ENCODE results near the gene CALML3.

The CALML3 gene

DNA sequence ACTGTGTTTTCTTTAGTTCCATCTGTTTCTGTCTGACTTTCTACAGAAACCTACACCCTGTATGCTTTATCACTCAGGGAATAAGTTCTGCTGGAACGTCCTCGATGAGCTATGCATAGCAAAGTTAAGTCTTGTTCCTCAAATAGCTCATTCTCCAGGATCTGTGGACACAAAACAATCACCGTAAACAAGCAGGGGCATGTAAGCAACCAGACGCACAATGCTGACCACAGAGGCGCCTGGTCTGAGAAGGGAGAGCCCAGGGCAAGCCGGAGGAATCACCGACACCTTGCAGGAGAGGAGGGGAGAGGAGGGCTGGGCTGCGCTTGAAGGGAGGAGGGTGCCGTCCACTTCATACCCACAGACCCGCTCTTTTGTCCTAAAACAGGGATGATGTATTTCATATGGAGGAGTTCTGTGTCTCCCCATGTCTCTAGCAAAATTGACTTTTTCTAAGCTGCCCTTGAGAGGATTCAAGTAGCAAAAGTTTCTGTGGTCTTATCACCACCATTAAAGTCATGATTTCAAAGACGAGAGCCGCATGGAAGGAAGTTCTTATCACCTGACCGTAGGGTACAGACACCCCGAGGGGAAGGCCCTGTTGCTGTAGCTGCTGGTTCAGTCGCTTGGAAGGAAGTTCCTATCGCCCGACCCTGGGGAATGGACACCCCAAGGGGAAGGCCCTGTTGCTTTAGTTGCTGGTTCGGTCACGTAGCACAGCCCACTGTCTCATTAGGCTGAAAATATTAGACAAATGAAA, 14.3 kb downstream of the CALML3 start:
- no peak for DNase-seq (ENCODE audit: low read depth)

DNA sequence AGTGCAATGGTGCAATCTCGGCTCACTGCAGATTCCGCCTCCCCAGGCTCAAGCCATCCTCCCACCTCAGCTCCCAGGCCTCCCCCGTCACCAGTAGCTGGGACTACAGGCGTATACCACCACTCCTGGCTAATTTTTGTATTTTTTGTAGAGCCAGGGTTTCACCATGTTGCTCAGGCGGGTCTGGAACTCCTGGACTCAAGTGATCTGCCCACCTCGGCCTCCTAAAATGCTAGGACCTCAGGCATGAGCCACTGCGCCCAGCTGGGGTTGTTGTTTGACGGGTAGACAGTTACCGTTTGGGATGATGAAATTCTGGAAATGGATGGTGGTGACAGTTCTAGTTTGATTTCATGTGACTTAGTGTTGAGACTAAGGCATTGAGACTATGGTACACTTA, 15.3 kb downstream of the CALML3 start:
- no peak for DNase-seq (ENCODE audit: low read depth)

- no peak for DNase-seq (ENCODE audit: low read depth)
Observed at GRCh38 chr10:5540891-5541290, 16.1 kb downstream of the CALML3 start.

- DNase-seq (ENCODE audit: low read depth) = no peak
Observed at GRCh38 chr10:5542100-5542499, 17.3 kb downstream of the CALML3 start.

DNA sequence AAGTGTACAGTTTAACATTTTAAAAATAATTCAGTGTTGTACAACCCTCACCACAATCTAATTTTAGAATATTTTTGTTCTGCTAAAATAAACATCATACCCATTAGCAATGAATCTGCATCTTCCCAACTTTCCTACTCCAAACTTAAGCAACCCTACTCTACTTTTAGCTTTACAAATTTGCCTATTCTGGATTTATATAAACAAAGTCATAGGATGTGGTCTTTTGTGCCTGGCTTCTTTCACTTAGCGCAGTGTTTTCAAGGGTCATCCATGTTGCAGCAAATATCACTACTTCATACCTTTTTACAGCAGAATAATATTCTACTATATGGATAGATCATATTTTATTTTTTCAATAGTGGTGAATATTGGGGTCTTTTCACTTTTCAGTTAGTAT, 18.9 kb downstream of the CALML3 start:
- DNase-seq (ENCODE audit: low read depth) = no peak

- no peak for DNase-seq (ENCODE audit: low read depth)
Observed at GRCh38 chr10:5544216-5544805, 19.6 kb downstream of the CALML3 start.

DNA sequence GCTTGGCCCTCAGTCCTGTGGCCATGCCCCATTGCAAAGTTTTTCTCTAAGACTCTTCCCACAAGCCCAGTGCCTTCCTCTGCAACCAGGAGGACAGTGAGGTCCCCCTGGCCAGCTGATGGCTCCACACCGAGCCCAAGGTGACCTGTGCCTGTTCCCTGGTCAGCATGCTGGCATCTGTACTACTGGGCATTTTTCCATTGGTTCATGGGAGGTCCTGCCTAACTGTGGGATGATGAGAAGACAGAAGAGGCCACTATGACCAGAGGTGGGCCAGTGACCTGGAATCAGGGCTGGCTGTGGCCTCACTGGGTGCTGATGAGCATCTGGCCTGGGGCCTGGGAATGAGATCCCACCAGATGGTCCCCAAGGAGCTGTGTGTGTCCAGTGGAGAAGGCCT, 20.2 kb downstream of the CALML3 start:
- no peak for DNase-seq (ENCODE audit: low read depth)

DNA sequence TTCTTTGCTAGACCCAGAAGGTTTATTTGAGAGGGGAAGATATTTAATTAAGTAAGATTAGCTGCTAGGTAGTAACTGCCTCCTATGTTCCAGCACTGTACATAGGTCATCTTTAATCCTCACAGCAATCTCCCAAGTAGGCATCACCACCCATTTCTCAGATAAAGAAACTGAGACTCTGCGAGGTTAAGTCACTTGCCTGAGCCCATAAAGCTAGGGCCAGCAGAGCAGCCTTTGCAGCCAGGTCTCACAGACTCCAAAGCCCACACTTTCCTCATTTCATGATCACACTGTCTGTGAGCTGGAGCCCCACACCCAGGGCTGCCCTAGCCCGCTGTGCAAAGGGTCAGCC, 20.6 kb downstream of the CALML3 start:
- DNase-seq (ENCODE audit: low read depth) = no peak

- no peak for DNase-seq (ENCODE audit: low read depth)
Observed at GRCh38 chr10:5545778-5546710, 21.3 kb downstream of the CALML3 start.

DNA sequence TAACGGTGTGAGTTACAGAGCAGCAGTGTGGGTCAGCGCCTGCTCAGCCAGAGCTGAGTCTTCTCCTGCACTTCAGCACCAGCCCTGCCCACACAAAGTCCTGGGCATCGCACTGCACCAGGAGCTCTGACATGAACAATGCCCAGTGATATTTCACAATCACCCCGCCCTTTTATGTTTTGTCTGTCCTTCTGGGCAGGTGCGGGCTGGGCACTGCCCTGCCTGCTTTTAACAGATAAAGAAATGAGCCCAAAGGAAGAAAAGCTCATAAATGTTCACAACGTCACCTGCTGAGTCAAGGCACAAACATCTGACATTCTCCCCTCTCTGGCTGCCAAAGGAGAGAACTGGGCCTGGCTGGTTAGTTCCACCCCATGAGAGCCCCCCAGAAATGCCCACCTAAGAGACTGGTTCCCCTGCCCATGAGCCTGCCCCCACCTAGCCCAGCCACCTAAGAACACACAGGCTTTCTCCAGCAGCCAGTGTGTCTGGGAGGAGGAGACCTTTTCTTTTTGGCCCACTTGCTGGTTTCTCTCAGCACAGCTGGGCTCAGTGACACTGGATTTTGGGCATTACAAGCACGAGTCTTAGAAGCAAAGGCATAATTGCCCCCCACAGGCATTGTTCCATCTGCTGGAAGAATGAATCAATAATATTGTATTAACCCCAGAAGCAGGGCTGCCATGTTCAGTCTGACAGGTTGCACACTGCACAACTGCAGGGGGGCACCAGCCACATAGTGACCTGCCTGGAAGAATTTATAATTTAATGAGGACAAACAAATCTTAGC, 22.3 kb downstream of the CALML3 start:
- no peak for DNase-seq (ENCODE audit: low read depth)

GRCh38 chr10:5547681-5547930, 22.8 kb downstream of the CALML3 start:
- DNase-seq (ENCODE audit: low read depth) = no peak

- DNase-seq (ENCODE audit: low read depth) = no peak
Observed at GRCh38 chr10:5547931-5548660, 23.3 kb downstream of the CALML3 start.

GRCh38 chr10:5549462-5550249, 24.9 kb downstream of the CALML3 start:
- no peak for DNase-seq (ENCODE audit: low read depth)

- no peak for DNase-seq (ENCODE audit: low read depth)
Observed at GRCh38 chr10:5550250-5550545, 25.4 kb downstream of the CALML3 start.

DNA sequence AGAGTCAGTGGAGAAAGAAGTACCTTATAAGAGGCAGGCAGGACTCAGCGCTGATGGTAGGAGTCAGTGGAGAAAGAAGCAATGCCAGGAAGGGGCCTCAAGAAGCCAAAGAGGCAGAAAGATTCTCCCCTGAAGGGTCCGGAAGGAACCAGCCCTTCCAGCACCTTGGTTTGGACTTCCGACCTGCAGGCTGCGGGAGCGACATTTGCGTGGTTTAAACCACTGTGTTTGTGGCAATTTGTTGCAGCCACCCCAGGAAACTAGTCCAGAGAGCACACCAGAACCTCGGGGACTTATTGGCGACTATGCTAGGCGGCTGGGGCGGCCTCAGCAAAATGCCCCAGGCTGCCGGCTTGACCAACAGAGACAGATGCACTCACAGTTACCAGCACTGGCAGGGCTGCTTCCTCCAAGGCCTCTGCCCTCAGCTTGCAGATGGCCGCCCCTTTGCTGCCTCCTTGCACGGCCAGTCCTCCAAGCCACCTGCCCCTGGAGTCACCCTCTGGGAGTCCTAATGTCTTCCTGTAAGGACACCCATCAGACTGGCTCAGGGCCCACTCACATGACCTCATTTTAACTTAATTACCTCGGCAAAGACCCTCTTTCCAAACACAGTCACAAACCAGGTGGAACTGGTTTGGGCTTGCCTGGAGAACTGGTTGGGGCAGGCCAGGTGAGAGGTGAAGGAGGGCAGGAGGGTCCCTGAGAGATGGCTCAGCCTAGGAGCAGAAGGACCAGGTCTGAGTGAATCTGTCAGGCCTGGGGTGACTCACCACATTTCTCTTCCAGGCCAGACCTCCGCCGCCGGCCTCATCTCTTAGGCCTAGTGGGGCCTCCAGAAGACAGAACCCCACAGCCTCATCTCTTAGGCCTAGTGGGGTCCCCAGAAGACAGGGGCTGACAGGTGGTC, 26.1 kb downstream of the CALML3 start:
- no peak for DNase-seq (ENCODE audit: low read depth)

DNA sequence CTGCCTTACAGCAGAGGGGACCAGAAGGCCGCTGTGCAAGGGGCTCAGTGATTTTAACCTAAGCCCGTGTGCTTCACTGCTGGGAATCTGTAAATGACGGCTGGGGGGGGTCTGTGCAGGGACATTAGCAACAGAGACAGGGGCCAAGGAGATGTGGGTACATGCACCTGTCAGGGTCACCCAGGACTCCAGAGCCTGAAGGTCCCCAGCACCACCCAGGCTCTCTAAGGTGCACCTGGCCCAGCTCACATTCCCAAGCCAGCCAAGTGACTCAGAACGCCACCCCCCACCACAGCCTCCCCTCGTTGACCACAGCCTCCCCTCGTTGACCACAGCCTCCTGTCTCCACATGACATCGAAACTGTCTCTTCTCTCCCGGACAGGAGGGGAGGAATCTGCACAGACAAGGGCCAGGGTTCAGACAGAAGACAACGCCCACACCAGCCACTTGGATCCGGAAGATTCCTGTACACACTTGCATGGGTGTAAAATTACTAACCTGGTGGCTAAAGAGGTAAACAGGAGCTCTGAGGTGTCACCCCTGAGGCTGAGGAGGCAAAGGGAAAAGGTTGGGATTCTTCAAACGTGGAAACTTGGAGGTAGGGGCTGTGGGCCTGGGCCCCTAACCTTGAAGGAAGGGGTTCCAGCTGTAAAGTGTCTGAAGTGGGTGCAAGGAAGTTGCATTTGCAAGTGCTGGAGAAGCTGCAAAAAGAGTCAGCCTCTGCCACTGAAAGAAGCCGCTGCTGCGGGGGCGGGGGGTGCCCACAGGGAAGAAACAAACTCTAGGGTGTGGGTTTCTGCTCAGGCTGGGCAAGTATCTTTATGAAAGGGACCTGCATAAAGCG, 27.0 kb downstream of the CALML3 start:
- DNase-seq (ENCODE audit: low read depth) = peak; percentile 29

GRCh38 chr10:5552376-5553321, 27.9 kb downstream of the CALML3 start:
- no peak for DNase-seq (ENCODE audit: low read depth)

Data from stimulated activated CD8-positive, alpha-beta memory T cell treated with anti-CD3 and anti-CD28 coated beads, Interleukin-7, amount 100 ng/mL, for 24 hours (primary cell).